Ectodermal cell (in vitro differentiated cells): ENCODE results near the gene SUPT6H.
A peak's percentile ranks its signal among the peaks of the same experiment; 100 is the strongest.
"Not testable (repeated sequence)": the region's sequence is repeated elsewhere in the genome, so short reads cannot be mapped to it uniquely, and the experiment has no call there.

Experiments
- H3K27ac ChIP-seq: 2 replicates; pipeline ENCODE4 v1.7.0; 2013; ENCODE audit warnings: mild to moderate bottlenecking, low read depth, low read length; ENCODE audit not compliant: insufficient read depth, poor library complexity, severe bottlenecking
- H3K27me3 ChIP-seq: 2 replicates; pipeline ENCODE4 v1.7.0; 2013; ENCODE audit warnings: mild to moderate bottlenecking, low read length; ENCODE audit not compliant: insufficient read depth, control insufficient read depth, poor library complexity, severe bottlenecking
- H3K36me3 ChIP-seq: one replicate; pipeline ENCODE4 v1.7.0; 2013; ENCODE audit warnings: low read length; ENCODE audit not compliant: control insufficient read depth, insufficient read depth
- H3K4me1 ChIP-seq: one replicate; pipeline ENCODE4 v1.7.0; 2013; ENCODE audit warnings: low read length; ENCODE audit not compliant: control insufficient read depth, insufficient read depth
- H3K4me3 ChIP-seq: 2 replicates; pipeline ENCODE4 v1.7.0; 2013; ENCODE audit warnings: low read depth, low read length, control low read depth; ENCODE audit not compliant: insufficient read depth
- H3K9me3 ChIP-seq: 2 replicates; pipeline ENCODE4 v1.7.0; 2013; ENCODE audit warnings: mild to moderate bottlenecking, low read length, moderate library complexity; ENCODE audit not compliant: control insufficient read depth
- WGBS, 2 experiments: methylation state at CpG; one replicate each; pipeline ENCODE4 v1.1.7; 2013; ENCODE audit warnings: missing lambda C conversion rate in 2 of 2; 5-methylcytosine and 5-hydroxymethylcytosine counted together

The SUPT6H gene

GRCh38 chr17:28735242-28735722 is 73.3 kb downstream of the SUPT6H start:
- Histone ChIP-seq H3K9me3 (no peaks in the 10 kb centered on the region), H3K36me3 (no peaks in the 10 kb centered on the region), H3K4me1 (no peaks in the 10 kb centered on the region), H3K27me3 (no peaks in the 10 kb centered on the region), H3K4me3 (no peak overlapping the region), H3K27ac (no peak overlapping the region)
- 86 to 93% methylated on average over 5 of the region's 5 CpGs for WGBS, 2 experiments

GRCh38 chr17:28735913-28736769 is 74.1 kb downstream of the SUPT6H start:
- not testable (repeated sequence) for H3K27ac ChIP-seq, H3K4me3 ChIP-seq, H3K9me3 ChIP-seq, H3K36me3 ChIP-seq, H3K27me3 ChIP-seq, H3K4me1 ChIP-seq
- WGBS, 2 experiments: 95 to 98% methylated on average over 4 of the region's 8 CpGs

- no peak overlapping the region for H3K4me3 ChIP-seq
- WGBS, 2 experiments: 95 to 96% methylated on average over 12 of the region's 12 CpGs
- no peaks in the 10 kb centered on the region for H3K27me3 ChIP-seq
- no peaks in the 10 kb centered on the region for H3K4me1 ChIP-seq
- H3K36me3 ChIP-seq: no peaks in the 10 kb centered on the region
- H3K27ac ChIP-seq: no peak overlapping the region
- no peaks in the 10 kb centered on the region for H3K9me3 ChIP-seq
These were observed 75.3 kb downstream of the SUPT6H start for GRCh38 chr17:28737316-28737715.

GRCh38 chr17:28737770-28738679 is 76.0 kb downstream of the SUPT6H start:
- Histone ChIP-seq H3K4me1 (peaks cover 3% of the 10 kb centered on the region), H3K4me3 (no peak overlapping the region), H3K36me3 (no peaks in the 10 kb centered on the region), H3K27ac (no peak overlapping the region), H3K27me3 (no peaks in the 10 kb centered on the region), H3K9me3 (no peaks in the 10 kb centered on the region)
- WGBS, 2 experiments: 93 to 94% methylated on average over 22 of the region's 22 CpGs

GRCh38 chr17:28738680-28739384 is 76.8 kb downstream of the SUPT6H start:
- Histone ChIP-seq H3K36me3 (no peaks in the 10 kb centered on the region), H3K9me3 (no peaks in the 10 kb centered on the region), H3K4me1 (peaks cover 8% of the 10 kb centered on the region), H3K27me3 (no peaks in the 10 kb centered on the region), H3K27ac (no peak overlapping the region), H3K4me3 (no peak overlapping the region)
- WGBS, 2 experiments: 94% methylated on average over 9 of the region's 10 CpGs

GRCh38 chr17:28740406-28741357 is 78.7 kb downstream of the SUPT6H start:
- no peaks in the 10 kb centered on the region for H3K9me3 ChIP-seq
- H3K36me3 ChIP-seq: no peaks in the 10 kb centered on the region
- H3K27ac ChIP-seq: no peak overlapping the region
- no peak overlapping the region for H3K4me3 ChIP-seq
- WGBS, 2 experiments: 94 to 95% methylated on average over 10 of the region's 10 CpGs
- H3K27me3 ChIP-seq: no peaks in the 10 kb centered on the region
- peaks cover 10% of the 10 kb centered on the region for H3K4me1 ChIP-seq

GRCh38 chr17:28741358-28742349 is 79.6 kb downstream of the SUPT6H start:
- H3K36me3 ChIP-seq: peaks cover 4% of the 10 kb centered on the region
- WGBS, 2 experiments: 92 to 93% methylated on average over 19 of the region's 19 CpGs
- no peaks in the 10 kb centered on the region for H3K9me3 ChIP-seq
- H3K27me3 ChIP-seq: no peaks in the 10 kb centered on the region
- no peak overlapping the region for H3K27ac ChIP-seq
- H3K4me3 ChIP-seq: no peak overlapping the region
- peaks cover 20% of the 10 kb centered on the region for H3K4me1 ChIP-seq

GRCh38 chr17:28743243-28744103 is 81.5 kb downstream of the SUPT6H start, which contains the start of gene TRAF4:
TRAF4 (plus strand) TSS chr17:28744011; CDS start chr17:28744113, 102 bp downstream.
- Histone ChIP-seq H3K9me3 (no peaks in the 10 kb centered on the region), H3K27me3 (no peaks in the 10 kb centered on the region), H3K36me3 (peaks cover 14% of the 10 kb centered on the region), H3K4me3 (peak within 1 kb of the TSS; percentile 60), H3K27ac (peak within 1 kb of the TSS; percentile 100), H3K4me1 (peaks cover 27% of the 10 kb centered on the region)
- WGBS, 2 experiments: 0% methylated on average over 70 of the region's 70 CpGs
